SK-N-SH (cell line): Measurements from ENCODE around the gene CBLIF. TPM values are rescaled to one million over a fixed set of nuclear protein-coding genes. Genes with fewer than 3 reads are reported as not detected.

ENCODE experiments used
- CTCF ChIA-PET: fragments of 300-600, 350-600 bp; formaldehyde crosslinking; extraction: SDS; loops from one replicate; lab custom pipeline; 2021; lab: Yijun Ruan, JAX
- POLR2A ChIA-PET: fragments of 350-600 bp; sonication (Branson Sonifier 250); formaldehyde crosslinking; extraction: SDS; loops from one replicate; lab custom pipeline; 2020; ENCODE audit warnings: antibody characterized with exemption, inconsistent platforms; lab: Yijun Ruan, JAX
- DNase-seq: peaks from one replicate; pipeline ENCODE4 v3.0.0; 2012
- H2AFZ ChIP-seq: fragments of 200-600 bp; sonication (generic); 2 replicates; pipeline ENCODE4 v1.8.1; 2016; ENCODE audit warnings: antibody characterized with exemption, mild to moderate bottlenecking, low read depth
- H3F3A ChIP-seq: fragments of 200-600 bp; sonication (generic); replicated peaks from 2 replicates; pipeline ENCODE3; 2016; ENCODE audit warnings: antibody characterized with exemption, mild to moderate bottlenecking; ENCODE audit not compliant: insufficient read depth
- H3K27ac ChIP-seq, 2 experiments: fragments of 200-500 bp in 1 of 2; fragments of 200-600 bp in 1 of 2; sonication (Bioruptor generic) in 1 of 2; sonication (generic), shearing (Covaris generic) in 1 of 2; 2 replicates each; pipeline versions ENCODE4 v1.5.1 to v1.6.1; 2014 to 2016; ENCODE audit warnings: low read depth in 2 of 2, inconsistent platforms in 1 of 2, low read length in 1 of 2, mild to moderate bottlenecking in 1 of 2, mixed read lengths in 1 of 2
- H3K27me3 ChIP-seq: fragments of 200-600 bp; sonication (generic), shearing (Covaris generic); 2 replicates; pipeline ENCODE4 v1.6.1; 2016; ENCODE audit warnings: mixed run types; ENCODE audit not compliant: insufficient read depth
- H3K36me3 ChIP-seq, 2 experiments: fragments of 200-500 bp in 1 of 2; fragments of 200-600 bp in 1 of 2; sonication (Bioruptor generic) in 1 of 2; sonication (generic) in 1 of 2; replicated peaks in 1 of 2; 2 replicates each; pipeline versions ENCODE3 to v1.5.1; 2014 to 2016; ENCODE audit warnings: low read length in 1 of 2, mild to moderate bottlenecking in 1 of 2; ENCODE audit not compliant: insufficient read depth in 2 of 2, control insufficient read depth in 1 of 2
- H3K4me1 ChIP-seq, 2 experiments: fragments of 200-500 bp in 1 of 2; fragments of 200-600 bp in 1 of 2; sonication (Bioruptor generic) in 1 of 2; sonication (generic), shearing (Covaris generic) in 1 of 2; 2 replicates each; pipeline versions ENCODE4 v1.5.1 to v1.6.1; 2014 to 2016; ENCODE audit warnings: low read depth in 1 of 2, low read length in 1 of 2, mixed run types in 1 of 2; ENCODE audit not compliant: insufficient read depth in 2 of 2, control insufficient read depth in 1 of 2
- H3K4me2 ChIP-seq: fragments of 200-600 bp; sonication (generic), shearing (Covaris generic); 2 replicates; pipeline ENCODE4 v1.6.1; 2017; ENCODE audit warnings: mixed run types
- H3K4me3 ChIP-seq, 2 experiments: fragments of 200-500 bp in 1 of 2; fragments of 200-600 bp in 1 of 2; sonication (Bioruptor generic) in 1 of 2; sonication (generic), shearing (Covaris generic) in 1 of 2; 2 replicates each; pipeline versions ENCODE4 v1.5.1 to v1.8.1; 2014 to 2016; ENCODE audit warnings: low read depth in 2 of 2, inconsistent platforms in 1 of 2, low read length in 1 of 2, mild to moderate bottlenecking in 1 of 2, mixed read lengths in 1 of 2, moderate library complexity in 1 of 2
- H3K79me2 ChIP-seq: fragments of 200-600 bp; sonication (generic); 2 replicates; pipeline ENCODE4 v1.8.1; 2017; ENCODE audit warnings: mild to moderate bottlenecking; ENCODE audit not compliant: insufficient read depth
- H3K9ac ChIP-seq: fragments of 200-600 bp; sonication (generic); 2 replicates; pipeline ENCODE4 v1.6.1; 2017; ENCODE audit warnings: mixed run types
- H3K9me2 ChIP-seq: fragments of 200-600 bp; sonication (generic); 2 replicates; pipeline ENCODE4 v1.6.1; 2017; ENCODE audit warnings: mixed run types
- H3K9me3 ChIP-seq: fragments of 200-600 bp; sonication (generic); 2 replicates; pipeline ENCODE4 v1.6.1; 2017; ENCODE audit warnings: mixed run types, mild to moderate bottlenecking, moderate library complexity
- H4K20me1 ChIP-seq: fragments of 200-600 bp; sonication (generic); 2 replicates; pipeline ENCODE4 v1.6.1; 2017; ENCODE audit warnings: mild to moderate bottlenecking, mixed run types; ENCODE audit not compliant: insufficient read depth
- CHD2 ChIP-seq: fragments of 150-350 bp; IDR thresholded peaks from 2 replicates; pipeline ENCODE4 v1.6.1; 2018; ENCODE audit warnings: low read length; ENCODE audit not compliant: partially characterized antibody
- FOXJ3 ChIP-seq: sonication (generic); formaldehyde crosslinking; IDR thresholded peaks from 2 replicates; pipeline ENCODE4 v1.5.1; 2020; ENCODE audit warnings: mild to moderate bottlenecking, missing genetic modification reagents
- FOXM1 ChIP-seq: IDR thresholded peaks from 2 replicates; pipeline ENCODE4 v1.4.0; 2012; ENCODE audit warnings: low read depth, mild to moderate bottlenecking
- GATA2 ChIP-seq: sonication (generic); formaldehyde crosslinking; IDR thresholded peaks from 2 replicates; pipeline ENCODE4 v1.5.0; 2020; ENCODE audit warnings: mild to moderate bottlenecking, missing genetic modification reagents
- IRF3 ChIP-seq: fragments of 150-350 bp; IDR thresholded peaks from 2 replicates; pipeline ENCODE4 v1.6.1; 2016; ENCODE audit warnings: mild to moderate bottlenecking, low read depth, low read length
- JUND ChIP-seq: IDR thresholded peaks from 2 replicates; pipeline ENCODE4 v1.4.0; 2012
- MAX ChIP-seq: IDR thresholded peaks from 2 replicates; pipeline ENCODE4 v1.4.0; 2012; ENCODE audit warnings: low read depth
- MEF2A ChIP-seq: IDR thresholded peaks from 2 replicates; pipeline ENCODE4 v1.4.0; 2012; ENCODE audit warnings: low read depth, borderline replicate concordance
- MXI1 ChIP-seq: IDR thresholded peaks from 2 replicates; pipeline ENCODE4 v1.6.1; 2012; ENCODE audit warnings: mild to moderate bottlenecking, low read depth, low read length, improper control_type of control experiment
- POLR2AphosphoS5 ChIP-seq: IDR thresholded peaks from 2 replicates; pipeline ENCODE4 v1.6.1; 2012; ENCODE audit warnings: low read depth, low read length
- RCOR1 ChIP-seq: fragments of 150-350 bp; IDR thresholded peaks from 2 replicates; pipeline ENCODE4 v1.6.1; 2017; ENCODE audit warnings: antibody characterized with exemption, low read length
- SIN3A ChIP-seq: IDR thresholded peaks from 2 replicates; pipeline ENCODE4 v1.6.1; 2012; ENCODE audit warnings: low read depth, mild to moderate bottlenecking, low read length, moderate library complexity, borderline replicate concordance
- TCF12 ChIP-seq: IDR thresholded peaks from 2 replicates; pipeline ENCODE4 v1.4.0; 2012
- TEAD4 ChIP-seq: IDR thresholded peaks from 2 replicates; pipeline ENCODE4 v1.4.0; 2012; ENCODE audit warnings: mild to moderate bottlenecking, borderline replicate concordance; ENCODE audit not compliant: insufficient read depth
- USF1 ChIP-seq: IDR thresholded peaks from 2 replicates; pipeline ENCODE4 v1.4.0; 2012; ENCODE audit warnings: low read depth, borderline replicate concordance
- WGBS: methylation state at CpG from one replicate; pipeline ENCODE4 v1.1.6; 2017; ENCODE audit warnings: low lambda C conversion rate; 5-methylcytosine and 5-hydroxymethylcytosine counted together
- polyA plus RNA-seq, 3 experiments: library from polyadenylated mRNA; depleted of rRNA; stranded (reverse); fragments of >200 nt; gene quantifications; 2 replicates each; pipeline ENCODE4 v1.2.3, GENCODE V29; 2012
- TF ChIP-seq, protein P1 (sequence below): fragments of 200-600 bp; sonication (generic); IDR thresholded peaks from 2 replicates; pipeline ENCODE4 v1.6.1; 2017; ENCODE audit warnings: antibody characterized with exemption, mild to moderate bottlenecking, moderate library complexity
- TF ChIP-seq, protein P2 (sequence below): IDR thresholded peaks from 2 replicates; pipeline ENCODE4 v1.4.0; 2012; ENCODE audit warnings: low read depth, borderline replicate concordance

CBLIF gene
- polyA plus RNA-seq (2012; rRNA removed): not detected in 2 replicates
- polyA plus RNA-seq (2012; cell fraction: cytosol; rRNA removed): not detected in 2 replicates
- polyA plus RNA-seq (2012; cell fraction: nucleus; rRNA removed): not detected in 2 replicates

DNA sequence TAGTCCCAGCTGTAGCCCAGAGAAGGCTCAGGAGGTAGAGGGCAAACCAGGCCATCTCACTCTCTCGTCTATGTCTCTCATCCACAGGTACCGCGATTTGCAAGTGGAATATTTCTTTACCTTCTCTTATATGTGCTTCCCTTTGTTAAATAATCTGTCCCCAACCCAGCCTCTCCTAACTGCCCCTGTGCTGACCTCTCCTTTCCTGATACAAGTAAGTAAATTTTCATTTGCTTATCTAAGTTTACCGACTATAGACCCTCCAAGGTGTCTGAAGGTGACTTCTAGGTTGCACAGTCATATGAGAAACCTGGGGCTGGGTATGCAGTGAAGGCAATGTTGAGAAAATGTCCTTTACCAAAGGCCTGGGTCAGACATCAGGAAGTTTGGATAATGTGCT lies at the start of gene CBLIF:
Gene CBLIF, minus strand, starts transcription at position 101 of the 400 bp plus-strand sequence. Its CDS starts 46 bp downstream, at position 55.
- Histone ChIP-seq H4K20me1 (no peaks in the 10 kb centered on the region), H3K4me3 (no peak within 1 kb of the TSS), H3K9ac (no peak within 1 kb of the TSS), H3K27ac (no peak within 1 kb of the TSS), H3K36me3 (no peaks in the 10 kb centered on the region), H3K27me3 (no peaks in the 10 kb centered on the region; the same call in 1 of the 2 replicates), H3K9me2 (no peaks in the 10 kb centered on the region), H2AFZ (no peak within 1 kb of the TSS), H3F3A (no peaks in the 10 kb centered on the region), H3K4me2 (no peak within 1 kb of the TSS), H3K4me1 (no peaks in the 10 kb centered on the region), H3K79me2 (no peaks in the 10 kb centered on the region), H3K9me3 (no peaks in the 10 kb centered on the region)
- POLR2A ChIA-PET: no interaction called here
- TF ChIP-seq MEF2A (no peak), TCF12 (no peak), TEAD4 (no peak), SIN3A (no peak), MXI1 (no peak), MAX (no peak), IRF3 (no peak), GATA2 (no peak), JUND (no peak), CHD2 (no peak), FOXM1 (no peak), RCOR1 (no peak), USF1 (no peak), FOXJ3 (CRISPR knock-in tag) (no peak), POLR2AphosphoS5 (no peak)
- TF ChIP-seq, protein P1, sequence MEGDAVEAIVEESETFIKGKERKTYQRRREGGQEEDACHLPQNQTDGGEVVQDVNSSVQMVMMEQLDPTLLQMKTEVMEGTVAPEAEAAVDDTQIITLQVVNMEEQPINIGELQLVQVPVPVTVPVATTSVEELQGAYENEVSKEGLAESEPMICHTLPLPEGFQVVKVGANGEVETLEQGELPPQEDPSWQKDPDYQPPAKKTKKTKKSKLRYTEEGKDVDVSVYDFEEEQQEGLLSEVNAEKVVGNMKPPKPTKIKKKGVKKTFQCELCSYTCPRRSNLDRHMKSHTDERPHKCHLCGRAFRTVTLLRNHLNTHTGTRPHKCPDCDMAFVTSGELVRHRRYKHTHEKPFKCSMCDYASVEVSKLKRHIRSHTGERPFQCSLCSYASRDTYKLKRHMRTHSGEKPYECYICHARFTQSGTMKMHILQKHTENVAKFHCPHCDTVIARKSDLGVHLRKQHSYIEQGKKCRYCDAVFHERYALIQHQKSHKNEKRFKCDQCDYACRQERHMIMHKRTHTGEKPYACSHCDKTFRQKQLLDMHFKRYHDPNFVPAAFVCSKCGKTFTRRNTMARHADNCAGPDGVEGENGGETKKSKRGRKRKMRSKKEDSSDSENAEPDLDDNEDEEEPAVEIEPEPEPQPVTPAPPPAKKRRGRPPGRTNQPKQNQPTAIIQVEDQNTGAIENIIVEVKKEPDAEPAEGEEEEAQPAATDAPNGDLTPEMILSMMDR: no peak
- TF ChIP-seq, protein P2, sequence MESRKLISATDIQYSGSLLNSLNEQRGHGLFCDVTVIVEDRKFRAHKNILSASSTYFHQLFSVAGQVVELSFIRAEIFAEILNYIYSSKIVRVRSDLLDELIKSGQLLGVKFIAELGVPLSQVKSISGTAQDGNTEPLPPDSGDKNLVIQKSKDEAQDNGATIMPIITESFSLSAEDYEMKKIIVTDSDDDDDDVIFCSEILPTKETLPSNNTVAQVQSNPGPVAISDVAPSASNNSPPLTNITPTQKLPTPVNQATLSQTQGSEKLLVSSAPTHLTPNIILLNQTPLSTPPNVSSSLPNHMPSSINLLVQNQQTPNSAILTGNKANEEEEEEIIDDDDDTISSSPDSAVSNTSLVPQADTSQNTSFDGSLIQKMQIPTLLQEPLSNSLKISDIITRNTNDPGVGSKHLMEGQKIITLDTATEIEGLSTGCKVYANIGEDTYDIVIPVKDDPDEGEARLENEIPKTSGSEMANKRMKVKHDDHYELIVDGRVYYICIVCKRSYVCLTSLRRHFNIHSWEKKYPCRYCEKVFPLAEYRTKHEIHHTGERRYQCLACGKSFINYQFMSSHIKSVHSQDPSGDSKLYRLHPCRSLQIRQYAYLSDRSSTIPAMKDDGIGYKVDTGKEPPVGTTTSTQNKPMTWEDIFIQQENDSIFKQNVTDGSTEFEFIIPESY: no peak
- no peak for DNase-seq
- WGBS: 42% methylated on average over 4 of the region's 4 CpGs
- CTCF ChIA-PET: interaction anchor here (1.4 kb wide), 1 partner anchor 22 kb away, joined by 4 read pairs; no protein-coding TSS in a partner anchor
